GM19035 (cell line): ENCODE data around the gene SPAG9.

ENCODE experiments used
- ATAC-seq: cut with Tn5 transposase; IDR thresholded peaks from one replicate; pipeline ENCODE4 v1.9.1; 2021; ENCODE audit not compliant: unreplicated experiment

SPAG9 gene

GRCh38 chr17:50955667-50956120 lies 165.0 kb downstream of the SPAG9 start:
- ATAC-seq, result no peak

- ATAC-seq, result no peak
These were observed 165.5 kb downstream of the SPAG9 start for GRCh38 chr17:50955160-50955559.

GRCh38 chr17:50954641-50955121 lies 166.0 kb downstream of the SPAG9 start:
- ATAC-seq, result no peak

DNA sequence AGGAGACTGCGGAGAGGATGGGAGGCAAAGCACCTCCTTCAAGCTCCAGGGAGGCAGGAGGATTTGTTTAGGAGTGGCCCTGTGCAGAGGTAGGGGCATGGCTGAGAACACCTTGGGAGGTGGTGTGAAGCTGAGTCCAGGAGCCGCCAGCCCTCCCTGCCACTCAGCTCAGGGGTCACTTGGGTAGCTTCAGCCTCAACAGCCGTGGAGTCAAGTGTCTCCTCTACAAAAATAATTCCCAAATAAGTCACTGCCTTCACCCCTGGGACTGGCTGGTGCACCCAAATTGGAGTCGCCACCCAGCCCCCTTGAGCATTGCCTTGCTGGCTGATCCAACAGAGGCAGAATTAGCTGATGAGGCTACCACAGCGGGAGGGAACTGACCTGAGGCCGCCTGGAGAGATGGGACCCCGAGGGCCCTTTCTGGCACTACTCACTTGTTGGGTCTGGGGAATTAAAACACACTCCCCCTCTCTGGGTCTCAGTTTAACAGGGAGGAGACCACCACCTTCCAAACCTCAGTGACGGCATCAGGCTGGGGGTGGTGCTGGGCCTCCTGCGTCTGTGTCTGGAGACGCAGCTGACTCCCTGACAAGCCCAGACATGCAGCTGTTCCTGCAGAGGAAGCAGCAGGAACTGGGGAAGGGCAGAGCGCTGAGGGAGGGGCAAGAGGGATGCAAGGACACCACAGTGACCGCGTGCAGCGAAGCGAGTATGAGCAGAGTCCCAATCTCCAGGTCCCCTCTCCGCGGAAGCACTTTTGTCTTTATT lies 166.7 kb downstream of the SPAG9 start:
- no peak for ATAC-seq

DNA sequence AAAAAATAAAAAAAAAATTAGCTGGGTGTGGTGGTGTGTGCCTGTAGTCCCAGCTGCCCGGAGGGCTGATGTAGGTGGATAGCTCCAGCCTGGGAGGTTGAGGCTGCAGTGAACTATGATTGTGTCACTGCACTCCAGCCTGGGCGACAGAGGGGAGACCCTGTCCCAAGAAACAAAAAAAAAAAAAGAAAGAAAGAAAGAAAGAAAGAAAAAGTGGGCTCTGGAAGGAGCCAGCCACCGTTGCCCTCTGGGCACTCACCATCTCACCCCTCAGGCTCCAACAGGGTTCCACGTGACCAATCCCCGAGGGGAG lies 167.2 kb downstream of the SPAG9 start:
- ATAC-seq, result no peak

GRCh38 chr17:50952889-50953288 lies 167.8 kb downstream of the SPAG9 start:
- ATAC-seq, result no peak

DNA sequence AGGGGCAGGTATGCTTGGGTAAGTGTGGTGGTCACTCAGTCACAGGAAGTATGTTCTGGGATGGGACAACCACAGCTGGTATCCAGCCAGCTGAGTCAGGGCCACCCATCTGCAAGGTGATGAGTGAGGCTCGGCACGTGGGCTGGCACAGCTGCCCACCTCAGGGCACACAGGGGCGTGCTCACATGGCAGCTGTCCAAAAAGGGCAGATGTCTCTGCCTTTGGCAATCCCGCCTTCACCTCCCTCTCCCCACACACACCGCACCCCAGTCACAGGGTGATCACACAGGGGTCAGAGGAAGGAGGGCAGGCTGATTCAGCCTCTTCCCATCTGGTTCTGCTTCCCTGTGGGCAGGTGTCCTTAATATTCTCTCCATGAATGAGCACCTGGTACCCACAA lies 168.7 kb downstream of the SPAG9 start:
- ATAC-seq, result no peak

DNA sequence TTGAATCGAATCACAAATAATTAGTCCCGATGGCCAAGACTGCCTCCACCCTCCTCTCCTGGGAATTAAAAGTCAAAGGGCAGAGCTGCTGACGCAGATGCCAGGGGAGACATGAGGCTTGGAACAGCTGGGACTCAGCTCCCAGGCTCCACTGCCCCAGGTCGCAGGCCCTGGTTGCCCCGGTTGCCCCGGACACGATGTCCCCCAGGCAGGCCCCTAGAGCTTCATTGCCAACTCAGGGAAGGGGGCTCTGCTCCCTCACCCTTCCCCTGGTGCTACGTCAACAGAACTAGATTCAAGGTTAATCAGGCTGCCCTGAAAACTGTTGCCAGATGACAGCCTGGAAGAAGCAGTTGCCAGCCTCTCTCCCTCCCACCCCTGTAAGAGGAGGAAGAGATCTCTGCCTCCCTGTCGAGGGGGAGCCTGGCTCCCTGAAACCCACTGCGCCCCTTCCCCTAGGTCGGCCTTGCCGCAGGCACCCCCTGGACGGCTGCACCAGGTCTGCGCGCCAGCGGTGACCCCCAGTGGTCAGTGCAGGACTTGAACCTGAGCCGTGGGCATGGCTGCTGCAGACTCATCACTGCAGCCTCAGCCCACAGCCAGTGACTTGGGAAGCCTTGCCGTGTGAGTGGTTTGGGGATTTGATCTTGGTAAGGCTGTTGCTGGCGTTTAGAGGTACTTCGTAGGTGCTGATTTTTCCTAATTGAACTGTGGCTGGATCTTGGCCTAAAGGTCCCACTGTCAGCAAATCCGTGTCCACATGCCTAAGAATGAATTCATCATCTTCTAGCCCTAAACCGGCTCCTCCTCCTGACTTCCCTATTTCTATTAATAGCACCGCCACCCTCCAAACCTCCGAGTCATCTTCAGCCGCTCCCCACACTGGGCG lies 170.4 kb downstream of the SPAG9 start:
- ATAC-seq, result no peak

DNA sequence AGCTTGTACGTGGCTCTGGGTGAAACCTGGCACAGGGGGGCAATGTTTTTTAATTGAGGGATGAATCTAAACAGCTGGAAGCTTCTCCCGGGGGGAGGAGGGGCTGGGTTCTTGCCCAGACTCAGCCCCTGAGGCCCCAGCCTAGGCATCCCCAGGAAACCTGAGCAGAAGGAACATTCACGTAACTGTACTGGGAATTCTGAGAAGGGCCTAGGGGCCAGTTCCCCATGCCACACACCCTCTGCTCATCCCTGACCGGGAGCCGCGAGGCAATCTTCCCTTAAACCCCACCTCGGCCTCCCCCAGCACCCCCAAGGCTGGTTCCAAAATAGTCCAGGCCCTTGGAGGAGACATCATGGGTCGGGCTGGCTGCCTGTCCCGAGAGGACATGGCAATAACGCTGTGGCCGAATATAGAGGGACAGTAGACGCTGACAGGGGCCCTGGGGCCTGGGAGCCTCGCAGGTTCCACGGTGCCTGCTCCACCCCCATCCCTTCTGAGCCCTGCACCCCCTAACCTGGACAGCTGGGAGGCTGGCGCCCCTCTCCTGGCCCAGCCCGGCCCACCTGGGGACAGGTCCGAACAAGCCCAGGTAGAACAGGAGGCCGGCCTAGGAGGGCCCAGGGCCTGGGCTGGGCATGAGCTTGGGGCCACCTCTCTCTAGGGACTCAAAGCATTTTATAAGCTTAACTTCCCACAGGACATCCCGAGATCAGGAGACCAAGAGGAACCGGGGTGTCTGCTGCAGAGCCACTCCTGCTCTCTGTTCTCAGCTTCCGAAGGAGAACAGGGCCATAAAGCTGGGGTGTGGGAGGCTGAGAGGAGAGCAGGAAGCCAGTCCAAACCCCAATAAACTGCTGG lies 171.3 kb downstream of the SPAG9 start:
- no peak for ATAC-seq

DNA sequence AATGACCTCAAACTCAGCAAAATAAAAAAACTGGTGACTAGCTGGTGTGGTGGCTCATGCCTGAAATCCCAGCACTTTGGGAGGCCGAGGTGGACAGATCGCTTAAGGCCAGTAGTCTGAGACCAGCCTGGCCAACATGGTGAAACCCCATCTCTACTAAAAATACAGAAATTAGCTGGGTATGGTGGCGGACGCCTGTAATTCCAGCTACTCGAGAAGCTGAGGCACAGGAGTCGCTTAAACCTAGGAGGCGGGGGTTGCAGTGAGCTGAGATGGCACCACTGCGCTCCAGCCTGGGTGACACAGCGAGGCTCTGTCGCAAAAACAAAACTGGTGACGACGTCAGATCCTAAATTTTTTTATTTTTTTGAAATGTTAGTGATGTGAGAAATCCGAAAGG lies 172.0 kb downstream of the SPAG9 start:
- ATAC-seq, result no peak

DNA sequence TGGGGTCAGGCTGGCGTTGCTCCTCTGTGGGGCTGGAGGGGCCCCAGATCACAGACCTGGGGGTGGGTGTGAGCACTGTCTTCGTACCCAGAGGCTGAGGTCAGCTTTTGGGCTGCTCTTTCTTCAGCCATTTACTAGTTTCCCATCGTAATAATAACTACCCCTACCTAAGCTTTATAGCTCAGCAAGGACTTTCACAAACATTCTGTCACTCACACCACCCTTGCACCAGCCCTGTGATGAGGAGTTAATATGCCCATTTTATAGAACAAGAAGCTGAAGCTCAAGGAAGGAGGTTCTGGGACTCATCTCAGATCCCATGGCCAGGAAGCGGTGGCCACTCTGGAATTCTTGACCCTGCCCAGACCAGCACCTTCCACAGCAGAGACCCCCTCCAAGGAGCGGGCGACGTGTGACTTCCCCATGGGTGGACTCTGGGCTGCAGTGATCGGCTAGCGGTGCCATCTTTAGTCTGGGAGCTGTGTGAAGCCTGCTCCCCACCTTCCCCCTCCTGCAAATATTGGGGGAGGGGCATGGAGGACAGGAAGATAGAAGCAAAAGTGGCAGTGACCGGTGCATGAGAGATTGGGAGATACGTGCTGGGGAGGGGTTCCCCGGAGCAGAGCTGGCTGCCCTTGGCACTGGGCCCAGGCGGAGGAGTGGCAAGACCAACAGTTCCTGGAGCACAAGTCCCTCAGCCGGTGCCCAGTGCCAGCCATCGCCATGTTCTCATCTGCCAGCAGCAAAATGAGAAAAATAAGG lies 172.7 kb downstream of the SPAG9 start:
- no peak for ATAC-seq

DNA sequence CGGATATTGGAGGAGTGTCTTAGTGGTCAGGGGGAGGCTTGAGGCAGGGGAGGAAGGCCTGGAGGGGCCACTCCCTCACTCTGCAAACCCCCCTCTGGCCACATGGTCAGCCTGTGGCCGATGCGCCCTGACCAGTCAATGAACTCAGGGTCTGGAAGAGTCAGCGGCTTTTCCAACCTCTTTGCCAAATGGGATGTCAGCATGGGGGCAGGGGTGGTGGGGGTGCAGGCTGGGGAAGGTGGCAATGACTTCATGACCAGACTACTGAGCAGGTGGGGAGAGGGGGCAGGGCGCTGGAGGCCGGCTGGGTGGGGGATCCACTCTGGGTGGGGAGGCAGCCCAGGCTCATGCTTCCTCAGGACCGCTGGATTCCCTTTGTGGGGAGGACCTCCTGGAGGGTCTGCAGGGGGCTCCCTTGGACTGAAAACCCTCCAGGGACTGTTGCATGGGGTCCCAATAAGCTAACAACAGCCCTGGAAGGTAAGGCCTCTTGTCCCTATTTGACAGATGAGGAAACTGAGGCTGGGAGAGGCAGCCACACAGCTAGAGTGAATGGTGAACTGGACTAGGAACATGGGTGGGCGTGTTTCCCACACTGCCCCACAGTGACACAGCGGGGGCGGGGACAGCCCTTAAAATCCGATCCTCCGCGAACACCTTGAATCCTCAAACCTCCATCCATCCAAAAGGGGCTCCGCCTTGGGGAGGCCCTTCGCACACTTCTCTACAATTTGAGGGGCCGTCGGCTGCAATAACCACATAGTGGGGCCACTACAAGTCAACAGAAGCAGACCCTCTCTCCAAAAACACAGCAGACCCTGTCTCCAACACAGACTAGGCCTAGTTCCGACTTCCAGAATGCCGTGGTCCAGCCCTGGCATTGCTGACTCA lies 173.5 kb downstream of the SPAG9 start:
- ATAC-seq, result no peak

GRCh38 chr17:50946223-50946890 lies 174.3 kb downstream of the SPAG9 start:
- ATAC-seq, result no peak

DNA sequence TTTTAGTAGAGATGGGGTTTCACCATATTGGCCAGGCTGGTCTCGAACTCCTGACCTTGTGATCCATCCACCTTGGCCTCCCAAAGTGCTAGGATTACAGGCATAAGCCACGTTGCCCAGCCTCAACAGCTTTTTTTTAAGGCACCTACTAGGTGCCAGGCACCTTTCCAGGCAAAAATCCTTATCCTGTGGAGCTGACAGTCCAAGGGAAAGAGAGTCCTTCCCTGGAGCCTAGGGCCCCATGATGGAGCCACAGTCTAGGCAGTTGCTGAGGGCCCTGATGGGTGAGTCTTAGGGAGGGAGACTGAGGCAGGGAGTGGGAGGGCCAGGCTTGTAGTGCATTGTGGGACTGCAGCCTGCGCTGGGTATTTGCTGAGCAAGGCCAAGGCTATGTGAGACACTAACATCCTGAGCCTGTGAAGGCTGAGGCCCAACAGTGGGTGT lies 174.9 kb downstream of the SPAG9 start:
- ATAC-seq, result no peak

DNA sequence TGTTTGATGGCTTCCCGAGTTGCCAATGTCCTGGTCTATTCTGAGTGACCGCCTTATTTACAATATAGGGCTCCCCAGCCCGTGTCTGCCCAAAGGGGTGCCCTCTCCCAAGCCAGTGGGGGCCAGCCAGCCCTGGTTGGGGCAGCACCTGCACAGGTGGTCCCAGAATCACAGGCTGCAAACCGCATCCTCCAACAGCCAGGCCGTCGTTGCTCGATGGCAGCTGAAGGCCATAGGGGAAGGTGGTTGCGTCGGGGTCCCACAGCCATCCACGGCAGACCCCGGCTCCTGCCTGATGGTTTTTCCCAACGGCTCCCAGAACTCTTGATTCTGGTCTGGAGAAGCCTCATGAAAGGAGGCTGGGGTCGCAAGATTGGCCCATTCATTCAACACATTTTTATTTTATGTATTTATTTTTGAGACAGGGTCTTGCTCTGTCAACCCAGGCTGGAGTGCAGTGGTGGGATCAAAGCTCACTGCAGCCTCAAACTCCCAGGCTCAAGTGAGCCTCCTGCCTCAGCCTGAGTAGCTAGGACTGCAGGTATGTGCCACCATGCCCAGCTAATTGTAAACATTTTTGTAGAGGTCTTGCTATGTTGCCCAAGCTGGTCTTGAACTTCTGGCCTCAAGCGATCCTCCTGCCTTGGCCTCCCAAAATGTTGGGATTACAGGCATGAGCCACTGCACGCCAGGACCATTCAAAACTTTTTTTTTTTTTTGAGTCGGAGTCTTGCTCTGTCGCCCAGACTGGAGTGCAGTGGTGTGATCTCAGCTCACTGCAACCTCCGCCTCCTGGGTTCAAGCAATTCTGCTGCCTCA lies 175.6 kb downstream of the SPAG9 start:
- ATAC-seq, result no peak

GRCh38 chr17:50944054-50944901 lies 176.4 kb downstream of the SPAG9 start:
- no peak for ATAC-seq

DNA sequence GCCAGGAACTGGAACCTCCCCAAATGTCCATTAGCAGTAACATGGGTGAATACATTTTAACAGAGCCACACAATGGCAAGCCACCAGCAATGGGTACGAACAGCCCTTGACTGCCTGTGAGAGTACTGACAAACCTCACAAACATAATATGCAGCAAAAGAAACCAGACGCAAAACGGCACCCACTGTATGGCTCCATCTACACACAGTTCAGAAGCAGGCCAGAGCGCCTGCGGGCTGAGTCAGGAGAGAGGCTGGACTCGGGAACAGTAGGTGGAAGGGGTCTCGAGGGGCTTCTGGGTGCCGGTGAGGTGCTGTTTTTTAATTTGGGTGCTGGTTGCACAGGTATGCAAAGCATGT lies 177.1 kb downstream of the SPAG9 start:
- ATAC-seq, result no peak
